Measurements from ENCODE around the gene CR1. TPM values are rescaled to one million over a fixed set of nuclear protein-coding genes. Genes with fewer than 3 reads are reported as not detected.

The CR1 gene
- total and polyA plus RNA-seq, 9 of the 15 experiments (the other 6 are each of a cell fraction or from before 2014, with no cell fraction given) = 0.07 to 0.47 (median 0.18) TPM

- TF ChIP-seq E2F4 (CRISPR knock-in tag; IDR thresholded peaks at IDR 0.05; ENCODE audit: low read depth) (no peak), ZNF165 (CRISPR knock-in tag; IDR thresholded peaks at IDR 0.05; ENCODE audit: borderline replicate concordance) (no peak), EWSR1 (IDR thresholded peaks at IDR 0.05; ENCODE audit: borderline replicate concordance, low read depth, partially characterized antibody) (no peak), BDP1 (IDR thresholded peaks at IDR 0.05; ENCODE audit: insufficient read depth, insufficient read length) (no peak), NCOA2 (IDR thresholded peaks at IDR 0.05; ENCODE audit: partially characterized antibody in 2 of 2) (peak; percentile 85 to 91), ZKSCAN3 (CRISPR knock-in tag; IDR thresholded peaks at IDR 0.05) (no peak), TRIM24 (IDR thresholded peaks at IDR 0.05) (peak; percentile 96 to 97), PPARD (CRISPR knock-in tag; IDR thresholded peaks at IDR 0.05) (no peak), NCOA4 (IDR thresholded peaks at IDR 0.05; ENCODE audit: partially characterized antibody) (peak; percentile 70), DACH1 (IDR thresholded peaks at IDR 0.05; ENCODE audit: partially characterized antibody) (no peak), NCOA6 (IDR thresholded peaks at IDR 0.05) (no peak), CEBPB (tag; IDR thresholded peaks at IDR 0.05) (peak; percentile 42; the same call in 1 of the 2 replicates), FOXJ3 (CRISPR knock-in tag; IDR thresholded peaks at IDR 0.05) (no peak), RAD21 (CRISPR knock-in tag; conservative IDR thresholded peaks at IDR 0.05 in 1 of 2, IDR thresholded peaks at IDR 0.05 in 1 of 2) (no peak), ZNF140 (CRISPR knock-in tag; IDR thresholded peaks at IDR 0.05) (no peak), ATF7 (IDR thresholded peaks at IDR 0.05) (peak; percentile 76)
- TF ChIP-seq, protein P1, sequence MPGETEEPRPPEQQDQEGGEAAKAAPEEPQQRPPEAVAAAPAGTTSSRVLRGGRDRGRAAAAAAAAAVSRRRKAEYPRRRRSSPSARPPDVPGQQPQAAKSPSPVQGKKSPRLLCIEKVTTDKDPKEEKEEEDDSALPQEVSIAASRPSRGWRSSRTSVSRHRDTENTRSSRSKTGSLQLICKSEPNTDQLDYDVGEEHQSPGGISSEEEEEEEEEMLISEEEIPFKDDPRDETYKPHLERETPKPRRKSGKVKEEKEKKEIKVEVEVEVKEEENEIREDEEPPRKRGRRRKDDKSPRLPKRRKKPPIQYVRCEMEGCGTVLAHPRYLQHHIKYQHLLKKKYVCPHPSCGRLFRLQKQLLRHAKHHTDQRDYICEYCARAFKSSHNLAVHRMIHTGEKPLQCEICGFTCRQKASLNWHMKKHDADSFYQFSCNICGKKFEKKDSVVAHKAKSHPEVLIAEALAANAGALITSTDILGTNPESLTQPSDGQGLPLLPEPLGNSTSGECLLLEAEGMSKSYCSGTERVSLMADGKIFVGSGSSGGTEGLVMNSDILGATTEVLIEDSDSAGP (CRISPR knock-in tag; IDR thresholded peaks at IDR 0.05) = no peak
- TF ChIP-seq, protein P2, sequence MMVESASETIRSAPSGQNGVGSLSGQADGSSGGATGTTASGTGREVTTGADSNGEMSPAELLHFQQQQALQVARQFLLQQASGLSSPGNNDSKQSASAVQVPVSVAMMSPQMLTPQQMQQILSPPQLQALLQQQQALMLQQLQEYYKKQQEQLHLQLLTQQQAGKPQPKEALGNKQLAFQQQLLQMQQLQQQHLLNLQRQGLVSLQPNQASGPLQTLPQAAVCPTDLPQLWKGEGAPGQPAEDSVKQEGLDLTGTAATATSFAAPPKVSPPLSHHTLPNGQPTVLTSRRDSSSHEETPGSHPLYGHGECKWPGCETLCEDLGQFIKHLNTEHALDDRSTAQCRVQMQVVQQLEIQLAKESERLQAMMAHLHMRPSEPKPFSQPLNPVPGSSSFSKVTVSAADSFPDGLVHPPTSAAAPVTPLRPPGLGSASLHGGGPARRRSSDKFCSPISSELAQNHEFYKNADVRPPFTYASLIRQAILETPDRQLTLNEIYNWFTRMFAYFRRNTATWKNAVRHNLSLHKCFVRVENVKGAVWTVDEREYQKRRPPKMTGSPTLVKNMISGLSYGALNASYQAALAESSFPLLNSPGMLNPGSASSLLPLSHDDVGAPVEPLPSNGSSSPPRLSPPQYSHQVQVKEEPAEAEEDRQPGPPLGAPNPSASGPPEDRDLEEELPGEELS (CRISPR knock-in tag; IDR thresholded peaks at IDR 0.05; ENCODE audit: borderline replicate concordance) = no peak
- TF ChIP-seq, protein P3, sequence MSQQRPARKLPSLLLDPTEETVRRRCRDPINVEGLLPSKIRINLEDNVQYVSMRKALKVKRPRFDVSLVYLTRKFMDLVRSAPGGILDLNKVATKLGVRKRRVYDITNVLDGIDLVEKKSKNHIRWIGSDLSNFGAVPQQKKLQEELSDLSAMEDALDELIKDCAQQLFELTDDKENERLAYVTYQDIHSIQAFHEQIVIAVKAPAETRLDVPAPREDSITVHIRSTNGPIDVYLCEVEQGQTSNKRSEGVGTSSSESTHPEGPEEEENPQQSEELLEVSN (IDR thresholded peaks at IDR 0.05; ENCODE audit: borderline replicate concordance in 1 of 2, extremely low read depth in 1 of 2, insufficient read depth in 1 of 2, insufficient read length in 1 of 2, low read depth in 1 of 2, low read length in 1 of 2, poor library complexity in 1 of 2, severe bottlenecking in 1 of 2) = peak; percentile 82 to 94
- TF ChIP-seq, protein P4, sequence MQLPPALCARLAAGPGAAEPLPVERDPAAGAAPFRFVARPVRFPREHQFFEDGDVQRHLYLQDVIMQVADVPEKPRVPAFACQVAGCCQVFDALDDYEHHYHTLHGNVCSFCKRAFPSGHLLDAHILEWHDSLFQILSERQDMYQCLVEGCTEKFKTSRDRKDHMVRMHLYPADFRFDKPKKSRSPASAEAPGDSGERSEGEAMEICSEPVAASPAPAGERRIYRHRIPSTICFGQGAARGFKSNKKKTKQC (CRISPR knock-in tag; IDR thresholded peaks at IDR 0.05) = no peak
These were observed 23.8 kb downstream of the CR1 start (continued) for GRCh38 chr1:207519505-207520399.
